NCI-H345 treated with DMSO at 0.1 percent for 48 hours (cell line): Measurements from ENCODE around the gene GRIN2C.

Source experiments
- DNase-seq: peaks from one replicate; lab custom pipeline; 2025; ENCODE audit not compliant: unreplicated experiment; lab: John Stamatoyannopoulos, UW

Gene GRIN2C

GRCh38 chr17:74822939-74823367, 36.7 kb downstream of the GRIN2C start:
- DNase-seq, result no peak

GRCh38 chr17:74822335-74822938, 37.2 kb downstream of the GRIN2C start:
- DNase-seq, result no peak

GRCh38 chr17:74821655-74822334, 37.9 kb downstream of the GRIN2C start:
- no peak for DNase-seq

GRCh38 chr17:74819801-74820436, 39.8 kb downstream of the GRIN2C start:
- no peak for DNase-seq

- no peak for DNase-seq
Observed at GRCh38 chr17:74818291-74818938, 41.3 kb downstream of the GRIN2C start.

GRCh38 chr17:74816905-74817620, 42.6 kb downstream of the GRIN2C start:
- DNase-seq, result no peak

- no peak for DNase-seq
Observed at GRCh38 chr17:74815550-74816370, 43.9 kb downstream of the GRIN2C start.

GRCh38 chr17:74815067-74815466, 44.6 kb downstream of the GRIN2C start:
- DNase-seq, result no peak

- DNase-seq, result no peak
Observed at GRCh38 chr17:74814453-74814852, 45.2 kb downstream of the GRIN2C start.

GRCh38 chr17:74812109-74813009, 47.3 kb downstream of the GRIN2C start:
- no peak for DNase-seq

- no peak for DNase-seq
Observed at GRCh38 chr17:74810699-74811485, 48.8 kb downstream of the GRIN2C start.

- no peak for DNase-seq
Observed at GRCh38 chr17:74808714-74809430, 50.8 kb downstream of the GRIN2C start.

- peak; percentile 11 for DNase-seq
Observed at GRCh38 chr17:74807925-74808324, 51.8 kb downstream of the GRIN2C start.

- DNase-seq, result no peak
Observed at GRCh38 chr17:74807441-74807840, 52.2 kb downstream of the GRIN2C start.

GRCh38 chr17:74806334-74806733, 53.4 kb downstream of the GRIN2C start:
- DNase-seq, result no peak

GRCh38 chr17:74805591-74805991, 54.1 kb downstream of the GRIN2C start:
- DNase-seq, result no peak

GRCh38 chr17:74804683-74805082, 55.0 kb downstream of the GRIN2C start:
- no peak for DNase-seq

GRCh38 chr17:74803971-74804370, 55.7 kb downstream of the GRIN2C start:
- DNase-seq, result no peak
